GM12878 (cell line): ENCODE data around the gene SGCD. TPM values are rescaled to one million over a fixed set of nuclear protein-coding genes. Genes with fewer than 3 reads are reported as not detected.
A peak's percentile ranks its signal among the peaks of the same experiment; 100 is the strongest.

Experiments
- ATAC-seq: fragments of 200-7000 bp; cut with Tn5 transposase; 3 replicates; pipeline ENCODE4 v1.9.1; 2020; ENCODE audit warnings: mild to moderate bottlenecking, moderate library complexity
- BruUV-seq: library from RNA; stranded (reverse); fragments of 400-500 nt; replicated peaks from 2 replicates; lab custom pipeline; 2021; lab: Mats Ljungman, UMichigan
- CTCF ChIA-PET: fragments of 300-600 bp; sonication (Branson Sonifier 250); formaldehyde crosslinking; extraction: SDS; loops from one replicate; lab custom pipeline; 2021; ENCODE audit warnings: inconsistent platforms; lab: Yijun Ruan, JAX
- POLR2A ChIA-PET: fragments of 350-600 bp; formaldehyde crosslinking; extraction: SDS; loops from one replicate; lab custom pipeline; 2021; ENCODE audit warnings: inconsistent platforms; lab: Charles Lee
- RAD21 ChIA-PET: fragments of 300-600 bp; sonication (Branson Sonifier 250); formaldehyde crosslinking; loops from one replicate; lab custom pipeline; 2023; ENCODE audit warnings: antibody characterized with exemption; ENCODE audit not compliant: unreplicated experiment; lab: Charles Lee
- SMC1A ChIA-PET: fragments of 300-600 bp; sonication (Branson Sonifier 250); formaldehyde crosslinking; loops from one replicate; lab custom pipeline; 2023; ENCODE audit not compliant: unreplicated experiment, uncharacterized antibody; lab: Charles Lee
- DNase-seq: peaks from one replicate; pipeline ENCODE4 v3.0.0-alpha.2; 2011; ENCODE audit warnings: low read depth, low spot score
- FAIRE-seq: peaks from 3 replicates; lab custom pipeline; 2011; peaks lifted over from hg19 to GRCh38; lab: Jason Lieb, UNC
- H2AFZ ChIP-seq: 2 replicates; pipeline ENCODE4 v1.6.0; 2011; ENCODE audit warnings: low read depth, low read length, control low read depth; ENCODE audit not compliant: control insufficient read depth
- H3K27ac ChIP-seq: 2 replicates; pipeline ENCODE4 v1.5.1; 2011; ENCODE audit warnings: control low read depth; ENCODE audit not compliant: control insufficient read depth, insufficient read depth
- H3K27me3 ChIP-seq, 2 experiments: replicated peaks in 1 of 2; 2 replicates each; pipeline versions ENCODE4 v1.6.0 to v1.6.1; 2011; ENCODE audit warnings: low read length in 1 of 2; ENCODE audit not compliant: control insufficient read depth in 2 of 2, insufficient read depth in 2 of 2
- H3K36me3 ChIP-seq, 2 experiments: 2 replicates each; pipeline ENCODE4 v1.5.1; 2011; ENCODE audit warnings: low read length in 1 of 2; ENCODE audit not compliant: control insufficient read depth in 2 of 2, insufficient read depth in 2 of 2
- H3K4me1 ChIP-seq: 2 replicates; pipeline ENCODE4 v1.6.1; 2011; ENCODE audit warnings: mild to moderate bottlenecking, low read length, moderate library complexity, mixed read lengths; ENCODE audit not compliant: control insufficient read depth, insufficient read depth
- H3K4me2 ChIP-seq: 2 replicates; pipeline ENCODE4 v1.6.0; 2011; ENCODE audit warnings: control low read depth; ENCODE audit not compliant: control insufficient read depth, insufficient read depth
- H3K4me3 ChIP-seq: fragments of 200-600 bp; sonication (generic); 2 replicates; pipeline ENCODE4 v1.5.1; 2016
- H3K79me2 ChIP-seq: 2 replicates; pipeline ENCODE4 v1.6.0; 2011; ENCODE audit warnings: low read length; ENCODE audit not compliant: control insufficient read depth, insufficient read depth
- H3K9ac ChIP-seq: 2 replicates; pipeline ENCODE4 v1.8.0; 2011; ENCODE audit warnings: low read length, control low read depth, mixed read lengths; ENCODE audit not compliant: control insufficient read depth, insufficient read depth
- H3K9me3 ChIP-seq: replicated peaks from 3 replicates; pipeline ENCODE4 v1.5.1; 2011; ENCODE audit warnings: mild to moderate bottlenecking, low read length; ENCODE audit not compliant: control insufficient read depth, insufficient read depth
- H4K20me1 ChIP-seq: 2 replicates; pipeline ENCODE4 v1.6.0; 2011; ENCODE audit not compliant: control insufficient read depth, insufficient read depth
- BHLHE40 ChIP-seq, 2 experiments: fragments of 450-650 bp in 1 of 2; IDR thresholded peaks; 2 replicates each; pipeline ENCODE4 v1.6.1; 2011 to 2017; ENCODE audit warnings: low read depth in 2 of 2, borderline replicate concordance in 1 of 2, improper control_type of control experiment in 1 of 2, low read length in 1 of 2, mild to moderate bottlenecking in 1 of 2
- BRCA1 ChIP-seq: IDR thresholded peaks from 2 replicates; pipeline ENCODE4 v1.6.1; 2011; ENCODE audit warnings: low read depth, low read length, improper control_type of control experiment
- CEBPB ChIP-seq, 2 experiments: fragments of 150-350 bp in 1 of 2; IDR thresholded peaks; 2 replicates each; pipeline ENCODE4 v1.6.1; 2012 to 2014; ENCODE audit warnings: low read depth in 2 of 2, low read length in 2 of 2, borderline replicate concordance in 1 of 2, inconsistent platforms in 1 of 2
- CTCF ChIP-seq, 3 experiments: IDR thresholded peaks in 2 of 3; conservative IDR thresholded peaks in 1 of 3; 2 replicates each; pipeline ENCODE4 v1.5.1; 2011; ENCODE audit warnings: low read depth in 3 of 3, low read length in 3 of 3, mild to moderate bottlenecking in 3 of 3, control low read depth in 2 of 3, moderate library complexity in 2 of 3, inconsistent platforms in 1 of 3, mixed read lengths in 1 of 3; ENCODE audit not compliant: control insufficient read depth in 2 of 3, insufficient read depth in 1 of 3; ENCODE audit errors: extremely low read depth in 1 of 3
- IRF4 ChIP-seq: IDR thresholded peaks from 2 replicates; pipeline ENCODE4 v1.6.1; 2011; ENCODE audit warnings: low read depth, low read length
- MYC ChIP-seq: IDR thresholded peaks from 2 replicates; pipeline ENCODE4 v1.6.1; 2011; ENCODE audit warnings: mild to moderate bottlenecking, low read length, moderate library complexity, inconsistent platforms; ENCODE audit not compliant: insufficient read depth, insufficient replicate concordance, insufficient read length, severe bottlenecking
- NFIC ChIP-seq: IDR thresholded peaks from 2 replicates; pipeline ENCODE4 v1.6.1; 2012; ENCODE audit warnings: low read depth, mild to moderate bottlenecking, inconsistent platforms, low read length, moderate library complexity
- NR2F1 ChIP-seq: fragments of 450-650 bp; conservative IDR thresholded peaks from 2 replicates; pipeline ENCODE4 v1.6.1; 2017; ENCODE audit warnings: mild to moderate bottlenecking
- POU2F2 ChIP-seq: IDR thresholded peaks from 3 replicates; pipeline ENCODE4 v1.6.1; 2011; ENCODE audit warnings: low read depth, mild to moderate bottlenecking, low read length, borderline replicate concordance
- RAD21 ChIP-seq: IDR thresholded peaks from 2 replicates; pipeline ENCODE4 v1.6.1; 2011; ENCODE audit warnings: mild to moderate bottlenecking, low read depth, low read length, moderate library complexity; ENCODE audit not compliant: insufficient read depth
- RAD51 ChIP-seq: fragments of 450-650 bp; IDR thresholded peaks from 2 replicates; pipeline ENCODE4 v1.6.1; 2016; ENCODE audit warnings: moderate library complexity, mild to moderate bottlenecking, inconsistent platforms
- SIN3A ChIP-seq: IDR thresholded peaks from 2 replicates; pipeline ENCODE4 v1.6.1; 2012; ENCODE audit warnings: low read depth, low read length, improper control_type of control experiment
- SMC3 ChIP-seq: IDR thresholded peaks from 2 replicates; pipeline ENCODE4 v1.6.1; 2011; ENCODE audit warnings: low read length, improper control_type of control experiment, borderline replicate concordance
- YY1 ChIP-seq: IDR thresholded peaks from 2 replicates; pipeline ENCODE4 v1.6.1; 2011; ENCODE audit warnings: low read depth, mild to moderate bottlenecking, low read length
- ZBTB33 ChIP-seq: fragments of 450-650 bp; IDR thresholded peaks from 2 replicates; pipeline ENCODE4 v1.6.1; 2017; ENCODE audit warnings: mild to moderate bottlenecking
- WGBS: methylation state at CpG from one replicate; pipeline ENCODE4 v1.1.6; 2016; ENCODE audit warnings: low lambda C conversion rate; ENCODE audit not compliant: insufficient replicate concordance, insufficient coverage; ENCODE audit errors: missing lambda C conversion rate; 5-methylcytosine and 5-hydroxymethylcytosine counted together
- in situ Hi-C: fragments of 300-500 bp; cut with MboI; formaldehyde crosslinking; loops from 9 replicates; pipeline ENCODE4 v1.14.3; 2018; ENCODE audit warnings: mixed read lengths
- intact Hi-C: fragments of 100-400 bp; cut with micrococcal nuclease; formaldehyde crosslinking; loops from one replicate; pipeline ENCODE4 v1.14.2; 2022; ENCODE audit not compliant: unreplicated experiment
- polyA plus RNA-seq, 11 experiments: library from polyadenylated mRNA; depleted of rRNA in 4 of 11; unstranded in 6 of 11; stranded (reverse) in 5 of 11; fragments of >200 nt; fragmentation: Nextera tagmentation in 4 of 11; fragmentation: Illumina TruSeq in 1 of 11; extraction: Ambion mirVana in 4 of 11; extraction: Trizol in 1 of 11; gene quantifications; 1 replicate in 1 of 11; 2 replicates in 10 of 11; pipeline versions ENCODE4 v1.2.1 to v1.2.3, GENCODE V29; 2011 to 2016; ENCODE audit warnings: inconsistent platforms in 2 of 11, missing spikeins in 2 of 11, low read depth in 1 of 11
- total RNA-seq, 4 experiments: library from RNA; depleted of rRNA in 3 of 4; stranded (reverse); fragments of >200 nt in 3 of 4; fragmentation: Illumina TruSeq in 1 of 4; extraction: Trizol in 1 of 4; gene quantifications; 2 replicates each; pipeline versions ENCODE4 v1.2.1 to v1.2.3, GENCODE V29; 2013 to 2021

SGCD gene
- total and polyA plus RNA-seq, 10 of the 15 experiments (the other 5 are each of a cell fraction or from before 2014, with no cell fraction given) = 0.06 TPM; not detected in 9

DNA sequence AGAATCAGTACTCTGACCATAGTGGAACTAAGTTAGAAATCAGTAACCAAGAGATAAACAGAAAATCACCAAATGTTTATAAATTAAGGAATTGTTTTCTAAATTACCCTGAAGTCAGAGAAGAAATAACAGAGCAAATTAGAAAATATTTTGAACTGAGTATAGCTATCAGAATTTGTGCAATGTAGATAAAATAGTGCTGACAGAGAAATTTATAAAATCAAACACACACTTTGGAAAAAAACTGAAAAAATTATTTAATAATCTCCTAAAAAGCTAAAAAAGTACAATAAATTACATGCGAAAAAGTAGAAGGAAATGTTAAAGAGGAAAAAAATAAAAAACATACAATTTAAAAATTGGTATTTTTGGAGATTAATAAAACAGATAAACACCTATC is 486.0 kb downstream of the SGCD start (continued):
- no peak for TF ChIP-seq ZBTB33
- TF ChIP-seq NFIC = no peak
- TF ChIP-seq CEBPB (IDR thresholded peaks at IDR 0.05; ENCODE audit: borderline replicate concordance in 1 of 2, low read depth in 2 of 2, low read length in 2 of 2) = no peak
- no peak for TF ChIP-seq IRF4
- TF ChIP-seq RAD51 = no peak
- no peak for TF ChIP-seq BRCA1

GRCh38 chr5:156815988-156816599 is 489.1 kb downstream of the SGCD start:
- no peak for TF ChIP-seq NR2F1
- TF ChIP-seq POU2F2 = no peak
- 0 out of 2 replicates have a peak, but pooled peaks have one; percentile 47 for TF ChIP-seq YY1
- TF ChIP-seq RAD21 = peak; percentile 85
- peak; percentile 70; the same call in 1 of the 2 replicates for TF ChIP-seq SMC3
- no peak for TF ChIP-seq MYC
- peak; percentile 50 to 71 (median 53) for TF ChIP-seq CTCF (IDR thresholded peaks at IDR 0.05 in 2 of 3, conservative IDR thresholded peaks at IDR 0.05 in 1 of 3; ENCODE audit: control insufficient read depth in 2 of 3, extremely low read depth in 1 of 3, insufficient read depth in 1 of 3, low read depth in 3 of 3, low read length in 3 of 3)
- TF ChIP-seq SIN3A = no peak
- no peak for TF ChIP-seq BHLHE40 (IDR thresholded peaks at IDR 0.05; ENCODE audit: borderline replicate concordance in 1 of 2, low read depth in 2 of 2, low read length in 1 of 2)
- TF ChIP-seq, all 136 proteins: peak for 4
- no TSS peak for BruUV-seq
- in situ Hi-C loops (no loop called here), intact Hi-C loops (loop anchor here (5.0 to 10.0 kb wide), 2 partner anchors 141 to 874 kb away; no protein-coding TSS in a partner anchor)
- ChIA-PET POLR2A (no interaction called here), CTCF (interaction anchor here (0.7 to 3.0 kb wide), 20 partner anchors 8 to 1116 kb away, joined by 3 to 11 read pairs (median 4); no protein-coding TSS in a partner anchor), RAD21 (interaction anchor here (0.7 to 3.3 kb wide), 9 partner anchors 64 to 872 kb away, joined by 3 to 11 read pairs (median 5); no protein-coding TSS in a partner anchor), SMC1A (interaction anchor here (0.6 to 2.5 kb wide), 19 partner anchors 11 to 873 kb away, joined by 3 to 8 read pairs (median 3); no protein-coding TSS in a partner anchor)
- no peaks in the 10 kb centered on the region for H3K27me3 ChIP-seq
- FAIRE-seq (peak; percentile 57), DNase-seq (no peak), ATAC-seq (peak; percentile 79)
- peaks cover 7% of the 10 kb centered on the region; the same call in 1 of the 2 replicates for H3K4me1 ChIP-seq
- no peak overlapping the region for H3K9ac ChIP-seq
- H2AFZ ChIP-seq = no peak overlapping the region
- WGBS = 54% methylated on average over 6 of the region's 6 CpGs
- H3K36me3 ChIP-seq = no peaks in the 10 kb centered on the region
- H3K79me2 ChIP-seq = no peaks in the 10 kb centered on the region
- H3K4me3 ChIP-seq = no peak overlapping the region
- no peak overlapping the region for H3K27ac ChIP-seq
- no peaks in the 10 kb centered on the region for H4K20me1 ChIP-seq
- no peaks in the 10 kb centered on the region for H3K9me3 ChIP-seq
- H3K4me2 ChIP-seq = no peak overlapping the region
